ENCODE data around the gene TFCP2.

DNA sequence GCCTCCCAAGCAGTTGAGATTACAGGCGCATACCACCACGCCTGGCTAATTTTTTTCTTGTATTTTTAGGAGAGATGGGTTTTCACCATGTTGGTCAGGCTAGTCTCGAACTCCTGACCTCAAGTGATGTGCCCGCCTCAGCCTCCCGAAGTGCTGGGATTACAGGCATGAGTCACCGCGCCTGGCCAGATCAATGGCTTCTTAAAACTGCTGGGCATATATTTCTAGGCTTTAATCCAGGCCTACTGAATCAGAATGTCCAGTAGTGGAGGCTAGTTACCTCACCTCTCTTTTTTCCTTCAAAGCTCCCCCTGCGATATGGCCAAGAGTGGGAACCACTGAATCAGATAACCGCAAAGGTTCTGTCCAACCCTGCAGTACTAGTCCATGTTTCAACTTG lies 27.9 kb upstream of the TFCP2 start:
- no peak for TF ChIP-seq POLR2AphosphoS5 (IDR thresholded peaks at IDR 0.05; ENCODE audit: low read depth, low read length)
- TF ChIP-seq POLR2A (IDR thresholded peaks at IDR 0.05; ENCODE audit: low read depth, low read length), result no peak
